Fibroblast of the aortic adventitia (primary cell): ENCODE results near the gene TMEM239. TPM values are rescaled to one million over a fixed set of nuclear protein-coding genes. Genes with fewer than 3 reads are reported as not detected.

Source experiments
- DNase-seq: peaks from one replicate; pipeline ENCODE4 v3.0.0-alpha.2; 2010; ENCODE audit warnings: low read depth
- H3K4me3 ChIP-seq: 2 replicates; pipeline ENCODE4 v1.5.1; 2011; ENCODE audit warnings: low read depth, mild to moderate bottlenecking, control low read depth, low read length, moderate library complexity
- total RNA-seq: library from RNA; depleted of rRNA; stranded (reverse); fragments of >200 nt; gene quantifications from 2 replicates; pipeline ENCODE4 v1.2.3, GENCODE V29; 2012; ENCODE audit warnings: low replicate concordance
- TF ChIP-seq, protein P1 (sequence below): IDR thresholded peaks from 2 replicates; pipeline ENCODE4 v1.5.1; 2011; ENCODE audit warnings: mild to moderate bottlenecking, low read length, control low read depth, inconsistent platforms; ENCODE audit not compliant: insufficient read depth

The TMEM239 gene
- total RNA-seq, 1 donor, result 0.09 TPM

- TF ChIP-seq, protein P1, sequence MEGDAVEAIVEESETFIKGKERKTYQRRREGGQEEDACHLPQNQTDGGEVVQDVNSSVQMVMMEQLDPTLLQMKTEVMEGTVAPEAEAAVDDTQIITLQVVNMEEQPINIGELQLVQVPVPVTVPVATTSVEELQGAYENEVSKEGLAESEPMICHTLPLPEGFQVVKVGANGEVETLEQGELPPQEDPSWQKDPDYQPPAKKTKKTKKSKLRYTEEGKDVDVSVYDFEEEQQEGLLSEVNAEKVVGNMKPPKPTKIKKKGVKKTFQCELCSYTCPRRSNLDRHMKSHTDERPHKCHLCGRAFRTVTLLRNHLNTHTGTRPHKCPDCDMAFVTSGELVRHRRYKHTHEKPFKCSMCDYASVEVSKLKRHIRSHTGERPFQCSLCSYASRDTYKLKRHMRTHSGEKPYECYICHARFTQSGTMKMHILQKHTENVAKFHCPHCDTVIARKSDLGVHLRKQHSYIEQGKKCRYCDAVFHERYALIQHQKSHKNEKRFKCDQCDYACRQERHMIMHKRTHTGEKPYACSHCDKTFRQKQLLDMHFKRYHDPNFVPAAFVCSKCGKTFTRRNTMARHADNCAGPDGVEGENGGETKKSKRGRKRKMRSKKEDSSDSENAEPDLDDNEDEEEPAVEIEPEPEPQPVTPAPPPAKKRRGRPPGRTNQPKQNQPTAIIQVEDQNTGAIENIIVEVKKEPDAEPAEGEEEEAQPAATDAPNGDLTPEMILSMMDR, result no peak
- H3K4me3 ChIP-seq, result no peak overlapping the region
- no peak for DNase-seq
These were observed 20.7 kb upstream of the TMEM239 start for GRCh38 chr20:2795451-2795850.

- H3K4me3 ChIP-seq, result no peak overlapping the region
- TF ChIP-seq, protein P1, result no peak
- DNase-seq, result no peak
These were observed 20.0 kb upstream of the TMEM239 start for GRCh38 chr20:2796011-2796660.

DNA sequence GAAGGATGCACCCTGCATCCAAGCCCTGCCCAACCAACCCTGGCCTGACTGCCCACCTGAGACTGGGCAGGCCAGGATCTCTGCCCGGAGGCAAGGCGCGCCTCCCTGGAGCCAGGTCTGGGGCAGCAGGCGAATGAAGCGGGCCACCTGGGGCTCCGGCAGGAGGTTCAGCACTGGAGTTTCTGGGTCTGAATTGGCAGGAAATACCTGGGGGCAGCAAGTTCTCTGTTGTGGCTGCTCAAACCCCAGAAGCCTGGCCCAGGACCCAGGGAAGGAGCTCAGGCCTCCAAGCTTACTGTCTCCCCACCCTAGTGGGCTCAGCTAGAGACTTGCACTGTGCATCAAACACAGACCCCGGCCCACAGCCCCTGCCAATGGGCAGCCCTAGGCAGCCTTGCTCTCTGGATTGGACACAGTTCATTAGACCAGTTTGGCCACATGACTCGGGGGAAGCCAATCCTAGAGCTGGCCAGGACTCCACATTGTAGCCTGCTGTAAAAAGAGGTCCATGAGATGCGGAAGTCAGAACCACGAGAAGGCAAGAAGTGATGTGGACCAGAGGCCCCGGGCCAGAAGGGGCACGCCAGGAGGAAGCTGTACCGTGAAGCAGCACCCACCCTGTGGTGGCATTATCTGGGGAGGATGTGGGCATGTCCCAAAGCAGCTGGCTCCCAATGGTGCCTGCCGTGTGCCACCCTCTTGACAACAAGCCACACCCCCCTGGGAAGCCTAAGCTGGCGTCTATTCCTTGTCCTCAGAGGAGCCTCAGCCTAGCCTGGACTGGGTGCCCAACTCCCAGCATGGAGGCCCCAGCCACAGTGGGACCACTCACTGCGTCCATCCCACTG is 18.8 kb upstream of the TMEM239 start:
- no peak for DNase-seq
- TF ChIP-seq, protein P1, result no peak

DNA sequence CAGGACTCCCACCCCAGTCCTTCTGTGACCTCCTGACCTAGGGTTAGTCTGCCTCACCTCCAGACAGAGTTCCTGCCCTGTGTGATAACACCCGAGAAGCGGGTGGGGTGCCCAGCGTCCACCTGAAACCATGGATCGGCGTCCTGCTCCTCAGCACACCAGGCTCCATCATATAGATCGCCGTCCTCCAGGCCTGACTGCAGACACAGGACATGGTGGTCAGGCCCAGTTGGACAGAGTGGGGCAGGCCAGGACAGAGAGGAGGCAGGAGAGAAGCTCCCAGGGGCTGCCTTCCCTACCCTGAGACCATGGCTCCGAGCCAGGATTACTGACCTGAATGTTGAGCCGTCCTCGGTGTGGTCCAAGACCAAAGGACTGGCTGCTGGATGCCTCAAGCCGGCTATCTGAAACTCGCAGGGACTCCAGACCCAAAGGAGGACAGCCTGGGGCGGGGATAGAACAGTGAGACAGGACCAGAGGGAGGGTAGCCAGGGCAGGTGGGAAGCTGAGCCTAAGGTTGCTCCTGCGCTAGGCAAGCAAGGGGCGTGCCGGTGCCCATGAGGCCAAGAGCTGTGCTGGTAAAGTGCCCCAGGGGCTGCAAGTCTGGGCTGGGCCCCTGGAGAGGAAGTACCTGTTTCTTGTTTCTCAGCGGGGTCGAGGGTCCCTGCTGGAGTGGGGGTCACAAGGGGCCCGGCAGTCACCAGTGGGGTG is 17.9 kb upstream of the TMEM239 start:
- H3K4me3 ChIP-seq, result no peak overlapping the region
- TF ChIP-seq, protein P1, result no peak
- no peak for DNase-seq

More for the DNA sequence above, 18.8 kb upstream of the TMEM239 start:
- H3K4me3 ChIP-seq, result no peak overlapping the region

GRCh38 chr20:2798814-2799213 is 17.4 kb upstream of the TMEM239 start:
- no peak overlapping the region for H3K4me3 ChIP-seq
- TF ChIP-seq, protein P1, result no peak
- peak; percentile 12 for DNase-seq

DNA sequence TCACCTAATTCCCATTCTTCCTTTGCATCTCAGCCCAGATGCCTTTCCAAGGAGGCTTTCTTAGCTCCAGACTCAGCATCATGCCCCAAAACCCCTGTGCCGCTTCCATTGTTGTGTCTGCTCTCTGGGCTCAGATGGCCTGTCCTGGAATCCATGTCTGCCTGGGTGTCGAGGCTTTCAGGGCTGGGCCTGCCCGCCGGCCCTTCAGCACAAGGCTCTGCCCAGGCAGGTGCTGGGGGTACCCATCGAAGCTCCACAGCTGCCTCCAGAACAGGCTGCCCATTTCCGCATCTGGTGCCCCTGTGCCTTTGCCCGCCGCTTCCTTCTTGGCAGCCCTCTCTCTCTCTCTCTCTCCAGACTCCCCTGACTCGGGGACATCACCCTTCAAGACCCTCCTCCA is 16.9 kb upstream of the TMEM239 start:
- H3K4me3 ChIP-seq, result no peak overlapping the region
- no peak for DNase-seq
- TF ChIP-seq, protein P1, result no peak
